HFFc6 (cell line): ENCODE data around the gene CAMK4. TPM values are rescaled to one million over a fixed set of nuclear protein-coding genes. Genes with fewer than 3 reads are reported as not detected.

Experiments used
- DNase-seq: peaks from one replicate; pipeline ENCODE4 v3.0.0-alpha.2; 2018
- H3K27ac Mint-ChIP-seq: 2 replicates; pipeline ENCODE4 v1.8.0; 2020; ENCODE audit warnings: mild to moderate bottlenecking, mixed read lengths
- H3K27me3 Mint-ChIP-seq: 2 replicates; pipeline ENCODE4 v1.8.0; 2021; ENCODE audit warnings: mild to moderate bottlenecking, moderate library complexity, mixed read lengths; ENCODE audit not compliant: insufficient read depth
- H3K36me3 Mint-ChIP-seq: 2 replicates; pipeline ENCODE4 v1.8.0; 2021; ENCODE audit warnings: low read depth, mixed read lengths
- H3K4me1 Mint-ChIP-seq: 2 replicates; pipeline ENCODE4 v1.8.0; 2020; ENCODE audit warnings: low read depth, mixed read lengths
- H3K4me3 Mint-ChIP-seq: 2 replicates; pipeline ENCODE4 v1.8.0; 2020; ENCODE audit warnings: mild to moderate bottlenecking, moderate library complexity, mixed read lengths
- H3K9me3 Mint-ChIP-seq: 2 replicates; pipeline ENCODE4 v1.8.0; 2020; ENCODE audit warnings: mild to moderate bottlenecking, mixed read lengths
- CTCF ChIP-seq: fragments of 200-600 bp; sonication (generic); IDR thresholded peaks from 2 replicates; pipeline ENCODE4 v1.5.0; 2021; ENCODE audit warnings: antibody characterized with exemption, mild to moderate bottlenecking
- total RNA-seq, 6 experiments: library from RNA; stranded (reverse); fragmentation: NEBNext Ultra II Directional; extraction: Animal tissue kit (Norgen Biotek cat#: 25700); gene quantifications; 2 replicates in 1 of 6; 3 replicates in 5 of 6; pipeline ENCODE4 v1.2.3, GENCODE V29; 2021

CAMK4 gene
- total RNA-seq, 6 experiments from 2014 or later, result 3.8 to 5.7 (median 4.4) TPM

DNA sequence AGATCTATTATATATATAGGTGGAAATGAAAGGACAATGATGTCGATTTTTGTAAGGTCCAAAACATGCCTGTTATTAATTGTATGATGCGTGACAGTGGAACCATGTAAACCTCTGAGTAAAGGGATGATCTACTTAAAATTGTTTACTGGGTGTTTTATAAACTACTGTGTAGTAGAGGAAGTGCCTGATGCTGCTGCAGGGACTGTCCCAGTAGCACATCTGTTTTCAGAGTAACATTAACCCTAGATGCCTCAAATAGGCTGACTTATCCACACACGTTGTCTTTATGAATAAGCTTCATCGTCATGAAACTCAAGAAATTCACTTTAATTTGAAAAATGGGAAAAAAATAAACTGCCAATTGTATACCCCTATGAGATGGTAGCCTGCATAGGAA is 1.7 kb downstream of the CAMK4 start:
- peaks cover 22% of the 10 kb centered on the region for H3K4me1 Mint-ChIP-seq
- H3K36me3 Mint-ChIP-seq, result no peaks in the 10 kb centered on the region
- no peak overlapping the region for H3K27ac Mint-ChIP-seq
- no peak overlapping the region for H3K4me3 Mint-ChIP-seq
- H3K27me3 Mint-ChIP-seq, result no peaks in the 10 kb centered on the region
- no peak for TF ChIP-seq CTCF
- no peaks in the 10 kb centered on the region for H3K9me3 Mint-ChIP-seq
- no peak for DNase-seq

DNA sequence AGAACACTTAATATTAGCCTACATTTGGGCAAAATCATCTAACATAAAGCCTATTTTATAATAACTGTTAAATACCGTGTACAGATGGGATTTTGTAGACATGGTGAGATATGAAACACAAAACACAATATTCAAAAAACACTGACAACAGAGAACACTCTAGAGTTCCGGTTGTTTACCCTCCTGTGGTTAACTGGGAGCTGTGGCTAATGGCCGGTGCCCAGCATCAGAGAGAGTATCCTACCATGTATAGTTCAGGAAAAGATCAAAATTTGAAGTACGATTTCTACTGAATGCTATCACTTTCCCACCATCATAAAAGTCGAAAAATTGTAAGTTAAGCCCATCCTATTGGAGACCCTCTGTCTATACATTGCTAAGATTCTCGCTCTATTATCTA is 2.4 kb downstream of the CAMK4 start:
- Mint-ChIP-seq H3K4me1 (peaks cover 22% of the 10 kb centered on the region), H3K27ac (no peak overlapping the region), H3K27me3 (no peaks in the 10 kb centered on the region), H3K36me3 (no peaks in the 10 kb centered on the region), H3K4me3 (no peak overlapping the region), H3K9me3 (no peaks in the 10 kb centered on the region)
- no peak for TF ChIP-seq CTCF
- DNase-seq, result no peak

- H3K4me3 Mint-ChIP-seq, result no peak overlapping the region
- peaks cover 22% of the 10 kb centered on the region for H3K4me1 Mint-ChIP-seq
- no peak for DNase-seq
- no peaks in the 10 kb centered on the region for H3K9me3 Mint-ChIP-seq
- H3K36me3 Mint-ChIP-seq, result no peaks in the 10 kb centered on the region
- no peak overlapping the region for H3K27ac Mint-ChIP-seq
- TF ChIP-seq CTCF, result no peak
- H3K27me3 Mint-ChIP-seq, result no peaks in the 10 kb centered on the region
These were observed 3.1 kb downstream of the CAMK4 start for GRCh38 chr5:111227226-111227782.

GRCh38 chr5:111227801-111228200 is 3.6 kb downstream of the CAMK4 start:
- no peak overlapping the region for H3K4me3 Mint-ChIP-seq
- no peak for TF ChIP-seq CTCF
- no peak overlapping the region for H3K27ac Mint-ChIP-seq
- H3K9me3 Mint-ChIP-seq, result no peaks in the 10 kb centered on the region
- H3K27me3 Mint-ChIP-seq, result no peaks in the 10 kb centered on the region
- H3K36me3 Mint-ChIP-seq, result no peaks in the 10 kb centered on the region
- DNase-seq, result no peak
- H3K4me1 Mint-ChIP-seq, result peaks cover 22% of the 10 kb centered on the region

GRCh38 chr5:111228520-111229220 is 4.5 kb downstream of the CAMK4 start:
- H3K27ac Mint-ChIP-seq, result no peak overlapping the region
- H3K9me3 Mint-ChIP-seq, result no peaks in the 10 kb centered on the region
- peaks cover 16% of the 10 kb centered on the region for H3K4me1 Mint-ChIP-seq
- no peak for DNase-seq
- H3K4me3 Mint-ChIP-seq, result no peak overlapping the region
- H3K36me3 Mint-ChIP-seq, result no peaks in the 10 kb centered on the region
- TF ChIP-seq CTCF, result no peak
- H3K27me3 Mint-ChIP-seq, result no peaks in the 10 kb centered on the region
